22Rv1 (cell line): ENCODE data around the gene TSPAN5.

Source experiments
- ZFX ChIP-seq: fragments of 450-650 bp; IDR thresholded peaks from 2 replicates; pipeline ENCODE4 v1.6.1; 2017; ENCODE audit warnings: antibody characterized with exemption, borderline replicate concordance
- TF ChIP-seq, protein P1 (sequence below): fragments of 450-650 bp; IDR thresholded peaks from 2 replicates; pipeline ENCODE4 v1.5.1; 2017; ENCODE audit warnings: mild to moderate bottlenecking

DNA sequence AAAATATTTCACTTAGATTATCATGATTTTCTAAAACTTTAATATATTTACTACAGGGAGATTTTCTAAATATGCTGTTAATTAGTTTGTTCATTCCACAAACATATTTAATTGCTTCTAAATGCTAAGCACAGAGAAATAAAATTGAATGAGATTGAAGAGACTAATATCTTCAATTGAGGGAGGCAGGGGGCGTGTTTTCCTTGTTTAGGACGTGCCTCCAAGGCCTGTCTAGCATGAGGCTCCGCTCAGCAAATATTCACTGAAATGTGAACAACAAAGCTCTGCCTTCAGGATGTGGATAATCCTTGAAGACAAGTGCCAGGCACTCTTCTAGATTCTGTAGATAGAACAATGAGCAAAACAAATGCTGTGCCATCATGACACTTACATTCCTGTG is 98.1 kb downstream of the TSPAN5 start:
- TF ChIP-seq, protein P1, sequence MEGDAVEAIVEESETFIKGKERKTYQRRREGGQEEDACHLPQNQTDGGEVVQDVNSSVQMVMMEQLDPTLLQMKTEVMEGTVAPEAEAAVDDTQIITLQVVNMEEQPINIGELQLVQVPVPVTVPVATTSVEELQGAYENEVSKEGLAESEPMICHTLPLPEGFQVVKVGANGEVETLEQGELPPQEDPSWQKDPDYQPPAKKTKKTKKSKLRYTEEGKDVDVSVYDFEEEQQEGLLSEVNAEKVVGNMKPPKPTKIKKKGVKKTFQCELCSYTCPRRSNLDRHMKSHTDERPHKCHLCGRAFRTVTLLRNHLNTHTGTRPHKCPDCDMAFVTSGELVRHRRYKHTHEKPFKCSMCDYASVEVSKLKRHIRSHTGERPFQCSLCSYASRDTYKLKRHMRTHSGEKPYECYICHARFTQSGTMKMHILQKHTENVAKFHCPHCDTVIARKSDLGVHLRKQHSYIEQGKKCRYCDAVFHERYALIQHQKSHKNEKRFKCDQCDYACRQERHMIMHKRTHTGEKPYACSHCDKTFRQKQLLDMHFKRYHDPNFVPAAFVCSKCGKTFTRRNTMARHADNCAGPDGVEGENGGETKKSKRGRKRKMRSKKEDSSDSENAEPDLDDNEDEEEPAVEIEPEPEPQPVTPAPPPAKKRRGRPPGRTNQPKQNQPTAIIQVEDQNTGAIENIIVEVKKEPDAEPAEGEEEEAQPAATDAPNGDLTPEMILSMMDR = no peak
- TF ChIP-seq ZFX = no peak
